Measurements from ENCODE around the gene IFT27.

Gene IFT27

GRCh38 chr22:36715647-36716046, 60.3 kb downstream of the IFT27 start:
- no peak for DNase-seq

DNA sequence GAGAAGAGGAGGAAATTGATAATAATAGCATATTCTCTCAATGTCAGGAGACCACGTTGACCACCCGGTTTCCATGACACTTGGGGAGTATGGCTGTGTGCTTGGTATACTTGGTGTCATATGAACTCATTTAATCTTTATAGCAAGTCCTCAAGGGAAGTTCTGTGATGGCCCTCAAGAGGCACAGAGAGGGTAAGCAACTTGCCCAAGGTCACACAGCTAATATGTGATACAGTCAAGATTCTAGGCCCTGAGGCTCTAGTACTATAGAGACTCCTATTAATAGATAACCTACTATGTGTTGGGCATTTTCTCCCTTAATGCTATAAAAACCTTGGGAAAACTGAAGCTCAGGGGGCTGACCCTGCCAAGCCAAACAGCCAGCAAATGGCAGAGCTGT, 61.8 kb downstream of the IFT27 start:
- DNase-seq: no peak

- no peak for DNase-seq
Measured at GRCh38 chr22:36713436-36713835, 62.5 kb downstream of the IFT27 start.
